Activated CD8-positive, alpha-beta memory T cell treated with anti-CD3 and anti-CD28 coated beads for 24 hours (primary cell): ENCODE data around the gene TOB1.
"Not testable (repeated sequence)": the region's sequence is repeated elsewhere in the genome, so short reads cannot be mapped to it uniquely, and the experiment has no call there.

ENCODE experiments used
- DNase-seq: peaks from one replicate; pipeline ENCODE4 v3.0.0-alpha.2; 2020

The TOB1 gene

GRCh38 chr17:50867363-50868139 lies 1.4 kb upstream of the TOB1 start:
- peak; percentile 92 for DNase-seq

- peak; percentile 88 for DNase-seq
These were observed 802 bp upstream of the TOB1 start for GRCh38 chr17:50866950-50867362.

- no peak for DNase-seq
These were observed 290 bp downstream of the TOB1 start for GRCh38 chr17:50865868-50866260.

- DNase-seq, result peak; percentile 78
These were observed 890 bp downstream of the TOB1 start for GRCh38 chr17:50865060-50865867.

GRCh38 chr17:50864747-50865059 lies 1.5 kb downstream of the TOB1 start:
- DNase-seq, result no peak

GRCh38 chr17:50863931-50864330 lies 2.2 kb downstream of the TOB1 start:
- DNase-seq, result no peak

- no peak for DNase-seq
These were observed 2.8 kb downstream of the TOB1 start for GRCh38 chr17:50863221-50863843.

GRCh38 chr17:50861822-50862528 lies 4.2 kb downstream of the TOB1 start:
- DNase-seq, result no peak

GRCh38 chr17:50861334-50861676 lies 4.8 kb downstream of the TOB1 start:
- no peak for DNase-seq

GRCh38 chr17:50859727-50860126 lies 6.4 kb downstream of the TOB1 start:
- not testable (repeated sequence) for DNase-seq

GRCh38 chr17:50858486-50859225 lies 7.5 kb downstream of the TOB1 start:
- DNase-seq, result no peak

GRCh38 chr17:50856431-50856830 lies 9.7 kb downstream of the TOB1 start:
- DNase-seq, result no peak

- DNase-seq, result no peak
These were observed 10.3 kb downstream of the TOB1 start for GRCh38 chr17:50855708-50856330.

- DNase-seq, result peak; percentile 49
These were observed 12.4 kb downstream of the TOB1 start for GRCh38 chr17:50853781-50854180.

GRCh38 chr17:50853015-50853615 lies 13.0 kb downstream of the TOB1 start:
- peak; percentile 38 for DNase-seq

- no peak for DNase-seq
These were observed 15.5 kb downstream of the TOB1 start for GRCh38 chr17:50850640-50851039.

GRCh38 chr17:50848711-50849110 lies 17.4 kb downstream of the TOB1 start:
- DNase-seq, result no peak

GRCh38 chr17:50848039-50848438 lies 18.1 kb downstream of the TOB1 start:
- no peak for DNase-seq

- no peak for DNase-seq
These were observed 18.6 kb downstream of the TOB1 start for GRCh38 chr17:50847566-50847965.

GRCh38 chr17:50845240-50846147 lies 20.7 kb downstream of the TOB1 start:
- peak; percentile 32 for DNase-seq
